ENCODE data around the gene GPC1.

GPC1 gene

GRCh38 chr2:240393831-240394410 lies 41.5 kb upstream of the GPC1 start:
- peaks cover 7% of the 10 kb centered on the region for H3K4me1 Mint-ChIP-seq (ENCODE audit: low read depth)
- no peaks in the 10 kb centered on the region for H3K36me3 Mint-ChIP-seq (ENCODE audit: low read depth)
- no peaks in the 10 kb centered on the region for H3K27me3 Mint-ChIP-seq (ENCODE audit: low read depth)
- no peak overlapping the region for H3K4me3 Mint-ChIP-seq
- no peak overlapping the region for H3K27ac Mint-ChIP-seq
- no peaks in the 10 kb centered on the region for H3K9me3 Mint-ChIP-seq

DNA sequence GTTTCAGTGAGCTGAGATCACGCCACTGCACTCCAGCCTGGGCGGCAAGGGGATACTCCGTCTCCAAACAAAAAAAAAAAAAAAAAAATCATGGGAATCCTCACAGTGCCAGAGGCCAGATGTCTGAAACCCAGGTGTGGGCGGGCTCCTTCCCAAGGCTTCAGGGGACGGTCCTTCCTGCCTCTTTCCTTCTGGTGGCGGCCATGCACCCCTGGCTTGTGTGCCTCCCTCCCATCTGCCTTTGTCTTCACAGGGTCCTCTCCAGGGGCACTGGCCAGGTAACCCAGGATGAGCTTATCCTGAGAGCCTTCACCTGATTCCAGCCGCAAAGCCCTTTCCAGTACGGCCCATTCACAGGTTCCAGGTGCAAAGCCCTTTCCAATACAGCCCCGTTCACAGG lies 40.9 kb upstream of the GPC1 start:
- H3K36me3 Mint-ChIP-seq (ENCODE audit: low read depth): no peaks in the 10 kb centered on the region
- H3K27me3 Mint-ChIP-seq (ENCODE audit: low read depth): no peaks in the 10 kb centered on the region
- H3K4me3 Mint-ChIP-seq: no peak overlapping the region
- H3K4me1 Mint-ChIP-seq (ENCODE audit: low read depth): peaks cover 7% of the 10 kb centered on the region
- no peaks in the 10 kb centered on the region for H3K9me3 Mint-ChIP-seq
- H3K27ac Mint-ChIP-seq: no peak overlapping the region

GRCh38 chr2:240395448-240395847 lies 40.0 kb upstream of the GPC1 start:
- Mint-ChIP-seq H3K4me3 (no peak overlapping the region), H3K4me1 (ENCODE audit: low read depth) (peaks cover 7% of the 10 kb centered on the region), H3K27ac (no peak overlapping the region), H3K9me3 (no peaks in the 10 kb centered on the region), H3K27me3 (ENCODE audit: low read depth) (no peaks in the 10 kb centered on the region), H3K36me3 (ENCODE audit: low read depth) (no peaks in the 10 kb centered on the region)

DNA sequence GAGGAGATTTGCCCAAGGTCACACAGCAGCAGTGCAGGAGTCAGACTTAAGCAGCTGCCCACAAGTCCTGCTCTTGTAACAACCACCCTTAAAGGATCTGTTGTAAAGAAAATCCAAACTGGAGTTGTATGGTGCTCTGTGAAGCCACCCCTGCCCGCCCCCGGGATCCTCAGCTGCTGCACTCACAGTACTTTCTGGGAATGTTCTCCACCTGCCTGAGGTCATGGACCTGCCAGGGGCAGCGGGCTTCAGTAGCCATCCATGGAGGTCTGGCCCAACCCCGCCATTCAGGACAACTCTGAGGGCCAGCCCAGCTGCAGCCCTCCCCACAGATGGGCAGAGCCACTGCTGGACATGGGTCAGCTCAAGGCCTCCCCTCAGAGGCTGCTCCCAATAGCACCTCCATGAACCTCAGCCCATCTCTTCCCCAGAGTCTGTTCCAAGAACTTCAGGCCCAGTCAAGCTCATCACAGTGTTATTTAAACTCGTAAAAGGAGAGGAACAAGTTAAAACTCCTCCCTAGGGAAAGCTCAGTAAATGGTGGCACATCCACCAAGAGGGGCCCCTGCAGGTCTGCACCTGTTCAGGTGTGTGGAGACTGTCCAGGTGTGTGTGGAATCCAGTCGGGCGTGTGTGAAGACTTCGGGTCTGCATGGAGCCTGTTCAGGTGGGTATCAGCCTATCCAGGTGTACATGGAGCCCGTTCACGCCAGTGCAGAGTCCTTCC lies 39.4 kb upstream of the GPC1 start:
- Mint-ChIP-seq H3K9me3 (no peaks in the 10 kb centered on the region), H3K4me1 (ENCODE audit: low read depth) (peaks cover 7% of the 10 kb centered on the region), H3K36me3 (ENCODE audit: low read depth) (no peaks in the 10 kb centered on the region), H3K4me3 (no peak overlapping the region), H3K27ac (no peak overlapping the region), H3K27me3 (ENCODE audit: low read depth) (no peaks in the 10 kb centered on the region)

GRCh38 chr2:240396623-240397541 lies 38.6 kb upstream of the GPC1 start:
- no peaks in the 10 kb centered on the region for H3K27me3 Mint-ChIP-seq (ENCODE audit: low read depth)

GRCh38 chr2:240397542-240397916 lies 37.9 kb upstream of the GPC1 start:
- Mint-ChIP-seq H3K27me3 (ENCODE audit: low read depth) (no peaks in the 10 kb centered on the region), H3K9me3 (no peaks in the 10 kb centered on the region), H3K4me3 (no peak overlapping the region), H3K36me3 (ENCODE audit: low read depth) (no peaks in the 10 kb centered on the region), H3K27ac (no peak overlapping the region), H3K4me1 (ENCODE audit: low read depth) (peaks cover 10% of the 10 kb centered on the region)

More at GRCh38 chr2:240396623-240397541, 38.6 kb upstream of the GPC1 start:
- no peak overlapping the region for H3K27ac Mint-ChIP-seq
- H3K4me3 Mint-ChIP-seq: no peak overlapping the region
- no peaks in the 10 kb centered on the region for H3K36me3 Mint-ChIP-seq (ENCODE audit: low read depth)
- no peaks in the 10 kb centered on the region for H3K9me3 Mint-ChIP-seq
- H3K4me1 Mint-ChIP-seq (ENCODE audit: low read depth): peaks cover 7% of the 10 kb centered on the region

- no peak overlapping the region for H3K4me3 Mint-ChIP-seq
- no peaks in the 10 kb centered on the region for H3K27me3 Mint-ChIP-seq (ENCODE audit: low read depth)
- no peaks in the 10 kb centered on the region for H3K36me3 Mint-ChIP-seq (ENCODE audit: low read depth)
Measured at GRCh38 chr2:240397924-240398645, 37.4 kb upstream of the GPC1 start.

GRCh38 chr2:240398661-240399267 lies 36.7 kb upstream of the GPC1 start:
- Mint-ChIP-seq H3K4me1 (ENCODE audit: low read depth) (peaks cover 13% of the 10 kb centered on the region), H3K36me3 (ENCODE audit: low read depth) (no peaks in the 10 kb centered on the region), H3K4me3 (no peak overlapping the region), H3K27me3 (ENCODE audit: low read depth) (no peaks in the 10 kb centered on the region), H3K27ac (no peak overlapping the region), H3K9me3 (no peaks in the 10 kb centered on the region)

More at GRCh38 chr2:240397924-240398645, 37.4 kb upstream of the GPC1 start:
- no peak overlapping the region for H3K27ac Mint-ChIP-seq
- no peaks in the 10 kb centered on the region for H3K9me3 Mint-ChIP-seq
- H3K4me1 Mint-ChIP-seq (ENCODE audit: low read depth): peaks cover 8% of the 10 kb centered on the region

DNA sequence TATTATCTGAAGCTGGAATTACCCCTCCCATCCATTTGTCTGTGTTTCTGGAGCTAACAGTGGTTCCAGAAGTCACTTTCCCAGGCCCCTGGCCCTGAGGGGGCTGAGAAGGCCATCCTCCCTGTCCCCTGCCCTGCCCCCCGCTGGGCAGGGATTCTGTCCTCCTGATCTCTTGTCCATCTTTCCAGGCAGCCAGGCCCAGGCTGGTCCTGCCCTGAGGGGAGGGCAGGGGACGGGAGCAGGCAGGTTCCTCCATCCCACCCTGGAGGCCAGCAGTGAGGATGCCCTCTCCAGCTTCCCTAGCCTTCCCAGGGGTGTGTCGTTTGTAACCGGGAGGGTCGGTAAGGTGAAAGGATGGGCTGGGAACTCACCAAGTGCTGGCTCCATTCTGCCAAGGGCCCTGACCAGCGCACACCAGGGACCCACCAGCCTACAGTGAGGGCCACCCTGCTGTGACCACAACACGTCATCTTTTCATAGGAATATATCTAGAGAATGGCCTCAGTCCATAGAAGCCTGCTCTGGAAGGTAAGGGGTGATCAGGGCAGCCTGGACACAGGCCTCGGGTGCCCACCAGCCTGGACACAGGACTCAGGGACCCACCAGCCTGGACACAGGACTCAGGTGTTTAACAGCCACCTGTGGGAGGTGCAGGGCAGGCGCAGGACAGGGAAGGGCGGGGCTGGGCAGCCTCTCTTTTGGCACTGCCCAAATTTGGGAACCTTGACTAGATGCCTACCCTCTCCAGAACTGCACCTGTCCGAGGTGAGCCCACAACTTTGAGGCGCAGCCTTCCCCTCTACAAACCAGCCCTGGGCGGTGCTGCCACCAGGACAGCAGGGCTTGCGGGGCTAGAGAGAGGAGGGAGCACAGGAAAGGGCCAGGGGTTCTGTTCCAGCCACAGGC lies 35.8 kb upstream of the GPC1 start:
- no peaks in the 10 kb centered on the region for H3K27me3 Mint-ChIP-seq (ENCODE audit: low read depth)
- no peak overlapping the region for H3K27ac Mint-ChIP-seq

GRCh38 chr2:240400371-240401161 lies 34.9 kb upstream of the GPC1 start:
- H3K27me3 Mint-ChIP-seq (ENCODE audit: low read depth): no peaks in the 10 kb centered on the region
- no peak overlapping the region for H3K27ac Mint-ChIP-seq
- H3K36me3 Mint-ChIP-seq (ENCODE audit: low read depth): no peaks in the 10 kb centered on the region
- no peaks in the 10 kb centered on the region for H3K9me3 Mint-ChIP-seq
- no peak overlapping the region for H3K4me3 Mint-ChIP-seq
- H3K4me1 Mint-ChIP-seq (ENCODE audit: low read depth): peaks cover 13% of the 10 kb centered on the region

More for the DNA sequence above, 35.8 kb upstream of the GPC1 start:
- H3K4me3 Mint-ChIP-seq: no peak overlapping the region
- H3K9me3 Mint-ChIP-seq: no peaks in the 10 kb centered on the region
- peaks cover 13% of the 10 kb centered on the region for H3K4me1 Mint-ChIP-seq (ENCODE audit: low read depth)
- H3K36me3 Mint-ChIP-seq (ENCODE audit: low read depth): no peaks in the 10 kb centered on the region

DNA sequence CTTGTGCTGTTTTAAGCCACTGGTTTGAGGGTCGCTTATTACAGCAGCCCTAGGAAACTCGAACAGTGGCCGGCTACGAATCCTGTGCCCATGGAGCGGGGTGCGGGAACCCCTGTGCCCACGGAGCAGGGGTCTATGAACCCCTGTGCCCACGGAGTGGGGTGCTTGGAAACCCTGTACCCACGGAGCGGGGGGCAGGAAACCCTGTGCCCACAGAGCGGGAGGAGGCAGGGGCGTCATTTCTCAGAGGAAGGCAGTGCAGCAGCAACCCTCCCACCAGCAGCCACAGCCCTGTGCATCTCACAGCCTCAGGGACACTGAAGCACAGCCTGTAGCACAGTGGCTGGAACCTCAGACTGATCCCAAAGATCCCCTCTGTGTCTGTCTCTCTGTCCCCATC lies 34.2 kb upstream of the GPC1 start:
- Mint-ChIP-seq H3K4me1 (ENCODE audit: low read depth) (peaks cover 13% of the 10 kb centered on the region), H3K27ac (no peak overlapping the region)

GRCh38 chr2:240401781-240402551 lies 33.5 kb upstream of the GPC1 start:
- Mint-ChIP-seq H3K4me3 (no peak overlapping the region), H3K9me3 (no peaks in the 10 kb centered on the region), H3K4me1 (ENCODE audit: low read depth) (peaks cover 13% of the 10 kb centered on the region), H3K36me3 (ENCODE audit: low read depth) (no peaks in the 10 kb centered on the region), H3K27me3 (ENCODE audit: low read depth) (no peaks in the 10 kb centered on the region), H3K27ac (peak overlapping the region; percentile 20)

More for the DNA sequence above, 34.2 kb upstream of the GPC1 start:
- no peak overlapping the region for H3K4me3 Mint-ChIP-seq
- H3K36me3 Mint-ChIP-seq (ENCODE audit: low read depth): no peaks in the 10 kb centered on the region
- H3K27me3 Mint-ChIP-seq (ENCODE audit: low read depth): no peaks in the 10 kb centered on the region
- no peaks in the 10 kb centered on the region for H3K9me3 Mint-ChIP-seq
